DMS53 treated with DMSO at 0.1 percent for 48 hours (cell line): Measurements from ENCODE around the gene TFR2.

ENCODE experiments used
- DNase-seq: peaks from one replicate; lab custom pipeline; 2025; ENCODE audit not compliant: unreplicated experiment; lab: John Stamatoyannopoulos, UW

TFR2 gene

GRCh38 chr7:100613412-100614175 lies 27.8 kb downstream of the TFR2 start:
- DNase-seq: no peak

- no peak for DNase-seq
These were observed 28.5 kb downstream of the TFR2 start for GRCh38 chr7:100612730-100613390.

- peak; percentile 100 for DNase-seq
These were observed 29.2 kb downstream of the TFR2 start, which contains the start of gene MOSPD3 for GRCh38 chr7:100611983-100612729. Gene MOSPD3 (plus strand): TSS chr7:100612540. CDS start chr7:100612792, 252 bp downstream.

DNA sequence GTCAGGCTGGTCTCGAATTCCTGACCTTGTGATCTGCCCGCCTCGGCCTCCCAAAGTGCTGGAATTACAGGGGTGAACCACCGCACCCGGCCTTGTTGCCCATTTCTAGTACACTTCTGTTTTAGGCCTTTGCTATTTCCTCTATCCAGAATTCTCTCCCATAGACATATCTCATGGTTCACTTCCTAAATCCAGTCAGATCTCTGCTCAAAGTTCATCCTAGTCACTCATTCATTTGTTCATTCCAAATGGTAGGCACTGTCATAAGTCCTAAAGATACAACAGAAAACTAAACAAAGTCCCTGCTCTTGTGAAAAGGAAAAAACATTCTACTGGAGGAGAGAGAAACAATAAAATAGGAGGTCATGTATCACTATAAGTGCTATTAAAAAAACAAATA lies 31.4 kb downstream of the TFR2 start:
- DNase-seq: no peak

DNA sequence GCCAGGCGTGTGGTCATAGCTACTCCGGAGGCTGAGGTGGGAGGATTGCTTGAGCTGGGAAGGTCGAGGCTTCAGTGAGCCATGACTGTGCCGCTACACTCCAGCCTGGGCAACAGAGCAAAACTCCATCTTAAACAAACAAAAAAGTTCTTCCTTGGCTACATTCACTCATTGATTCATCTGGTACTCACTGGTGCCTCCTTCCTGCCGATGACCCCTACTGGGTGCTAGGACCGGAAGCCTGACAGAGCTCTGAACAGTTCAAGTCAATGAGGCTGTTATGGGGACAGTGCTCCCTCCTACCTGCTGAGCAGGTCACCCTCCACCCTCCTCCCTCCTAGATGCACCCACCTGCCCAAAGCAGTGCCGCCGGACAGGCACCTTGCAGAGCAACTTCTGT lies 34.2 kb downstream of the TFR2 start:
- DNase-seq: no peak

DNA sequence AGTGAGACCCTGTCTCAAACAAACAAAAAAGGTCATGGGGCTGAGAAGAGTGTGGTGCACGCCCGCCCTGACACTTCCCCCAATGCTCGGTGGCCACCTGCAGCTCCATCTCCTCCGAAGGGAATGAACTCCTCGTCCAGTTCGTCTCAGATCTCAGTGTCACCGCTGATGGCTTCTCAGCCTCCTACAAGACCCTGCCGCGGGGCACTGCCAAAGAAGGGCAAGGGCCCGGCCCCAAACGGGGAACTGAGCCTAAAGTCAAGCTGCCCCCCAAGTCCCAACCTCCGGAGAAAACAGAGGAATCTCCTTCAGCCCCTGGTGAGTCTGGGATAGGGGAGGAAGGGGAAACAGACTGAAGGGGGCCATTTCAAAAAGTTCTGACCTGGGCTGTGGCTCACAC lies 35.0 kb downstream of the TFR2 start:
- DNase-seq: no peak

GRCh38 chr7:100604976-100605911 lies 36.1 kb downstream of the TFR2 start:
- peak; percentile 13 for DNase-seq

- peak; percentile 65 for DNase-seq
These were observed 37.0 kb downstream of the TFR2 start for GRCh38 chr7:100604028-100604975.

- no peak for DNase-seq
These were observed 37.7 kb downstream of the TFR2 start for GRCh38 chr7:100603726-100604027.

- no peak for DNase-seq
These were observed 38.2 kb downstream of the TFR2 start for GRCh38 chr7:100602889-100603725.

- DNase-seq: no peak
These were observed 40.7 kb downstream of the TFR2 start for GRCh38 chr7:100600730-100601038.

- DNase-seq: no peak
These were observed 41.2 kb downstream of the TFR2 start for GRCh38 chr7:100599911-100600729.

DNA sequence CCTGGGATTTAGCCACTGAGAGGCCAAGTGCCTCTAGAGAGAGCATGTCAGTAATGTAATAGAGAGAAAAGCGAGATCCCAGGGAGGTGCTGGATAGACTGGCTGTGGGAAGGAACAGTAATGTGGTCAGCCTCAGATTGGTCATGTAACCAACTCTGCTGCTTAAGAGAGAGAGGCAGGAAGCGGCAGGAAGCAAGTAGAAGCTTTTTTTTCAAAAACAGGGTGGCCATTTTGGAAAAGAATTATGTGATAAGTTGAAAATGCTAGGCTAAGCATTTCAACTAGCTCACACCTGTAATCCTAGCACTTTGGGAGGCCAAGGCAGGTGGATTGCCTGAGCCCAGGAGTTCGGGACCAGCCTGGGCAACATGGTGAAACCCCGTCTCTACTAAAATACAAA lies 42.9 kb downstream of the TFR2 start:
- DNase-seq: no peak

GRCh38 chr7:100595188-100595587 lies 46.2 kb downstream of the TFR2 start:
- no peak for DNase-seq

DNA sequence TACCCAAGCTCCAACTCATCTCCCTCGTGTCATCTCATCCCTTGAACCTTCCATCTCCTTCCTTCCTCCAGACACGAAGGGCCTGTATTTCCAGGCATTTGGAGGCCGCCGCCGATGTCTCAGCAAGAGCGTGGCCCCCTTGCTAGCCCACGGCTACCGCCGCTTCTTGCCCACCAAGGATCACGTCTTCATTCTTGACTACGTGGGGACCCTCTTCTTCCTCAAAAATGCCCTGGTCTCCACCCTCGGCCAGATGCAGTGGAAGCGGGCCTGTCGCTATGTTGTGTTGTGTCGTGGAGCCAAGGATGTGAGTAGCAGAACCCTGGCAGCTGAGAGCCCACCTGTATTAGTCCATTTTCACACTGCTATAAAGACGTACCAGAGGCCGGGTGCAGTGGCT lies 49.8 kb downstream of the TFR2 start:
- no peak for DNase-seq

- DNase-seq: no peak
These were observed 51.1 kb downstream of the TFR2 start for GRCh38 chr7:100590077-100590737.

- DNase-seq: no peak
These were observed 51.9 kb downstream of the TFR2 start for GRCh38 chr7:100589341-100589947.
